Hepatocyte (in vitro differentiated cells): ENCODE results near the gene PAK2. TPM values are rescaled to one million over a fixed set of nuclear protein-coding genes. Genes with fewer than 3 reads are reported as not detected.

ENCODE experiments used
- DNase-seq: peaks from one replicate; pipeline ENCODE4 v3.0.0-alpha.2; 2016; ENCODE audit warnings: low spot score
- H2AFZ ChIP-seq: fragments of 200-600 bp; sonication (generic); 2 replicates; pipeline ENCODE4 v1.6.0; 2016; ENCODE audit warnings: antibody characterized with exemption, mild to moderate bottlenecking
- H3K27ac ChIP-seq: fragments of 200-600 bp; sonication (generic); 2 replicates; pipeline ENCODE4 v1.5.1; 2016; ENCODE audit warnings: mild to moderate bottlenecking
- H3K27me3 ChIP-seq: fragments of 200-600 bp; sonication (generic); 2 replicates; pipeline ENCODE4 v1.6.1; 2016
- H3K36me3 ChIP-seq: fragments of 200-600 bp; sonication (generic); replicated peaks from 2 replicates; pipeline ENCODE4 v1.5.1; 2016; ENCODE audit warnings: low read depth; ENCODE audit not compliant: insufficient read depth
- H3K4me1 ChIP-seq: fragments of 200-600 bp; sonication (generic); 2 replicates; pipeline ENCODE4 v1.5.1; 2016; ENCODE audit warnings: mild to moderate bottlenecking, moderate library complexity; ENCODE audit not compliant: insufficient read depth
- H3K4me2 ChIP-seq: fragments of 200-600 bp; sonication (generic); 2 replicates; pipeline ENCODE4 v1.6.0; 2016
- H3K4me3 ChIP-seq: fragments of 200-600 bp; sonication (generic); 2 replicates; pipeline ENCODE4 v1.5.1; 2016; ENCODE audit warnings: mild to moderate bottlenecking
- H3K79me2 ChIP-seq: fragments of 200-600 bp; sonication (generic); 2 replicates; pipeline ENCODE4 v1.6.0; 2017; ENCODE audit warnings: mild to moderate bottlenecking
- H3K9me2 ChIP-seq: fragments of 200-600 bp; sonication (generic); replicated peaks from 2 replicates; pipeline ENCODE4 v1.6.0; 2017; ENCODE audit warnings: mild to moderate bottlenecking; ENCODE audit not compliant: insufficient read depth
- H3K9me3 ChIP-seq: fragments of 200-600 bp; sonication (generic); 2 replicates; pipeline ENCODE4 v1.5.1; 2016; ENCODE audit warnings: low read depth, mild to moderate bottlenecking
- H4K20me1 ChIP-seq: fragments of 200-600 bp; sonication (generic); 2 replicates; pipeline ENCODE4 v1.6.0; 2016; ENCODE audit warnings: mild to moderate bottlenecking; ENCODE audit not compliant: insufficient read depth, poor library complexity, severe bottlenecking
- EZH2 ChIP-seq: fragments of 200-600 bp; sonication (generic); IDR thresholded peaks from 2 replicates; pipeline ENCODE4 v1.6.1; 2016; ENCODE audit warnings: antibody characterized with exemption, mild to moderate bottlenecking, borderline replicate concordance
- EZH2phosphoT487 ChIP-seq: fragments of 200-600 bp; sonication (generic); IDR thresholded peaks from one replicate; pipeline ENCODE4 v1.6.1; 2018; ENCODE audit warnings: antibody characterized with exemption, mild to moderate bottlenecking, low read depth, moderate library complexity; ENCODE audit not compliant: unreplicated experiment, severe bottlenecking
- WGBS: methylation state at CpG from one replicate; pipeline ENCODE4 v1.1.6; 2016; ENCODE audit warnings: low lambda C conversion rate; ENCODE audit errors: missing lambda C conversion rate; 5-methylcytosine and 5-hydroxymethylcytosine counted together
- polyA plus RNA-seq: library from polyadenylated mRNA; unstranded; fragments of >200 nt; fragmentation: Nextera tagmentation; extraction: Ambion mirVana; gene quantifications from 2 replicates; pipeline ENCODE4 v1.2.1, GENCODE V29; 2016
- total RNA-seq: library from RNA; depleted of rRNA; stranded (reverse); fragments of >200 nt; gene quantifications from 2 replicates; pipeline ENCODE4 v1.2.3, GENCODE V29; 2014
- TF ChIP-seq, protein P1 (sequence below): fragments of 200-600 bp; sonication (generic); IDR thresholded peaks from 2 replicates; pipeline ENCODE4 v1.5.1; 2016; ENCODE audit warnings: antibody characterized with exemption, mild to moderate bottlenecking; ENCODE audit not compliant: poor library complexity

Gene PAK2
- total RNA-seq: 50.9 and 51.5 TPM in 2 replicates
- 25.6 and 26.5 TPM in 2 replicates for polyA plus RNA-seq

GRCh38 chr3:196739671-196740480, at the start of gene PAK2:
Gene PAK2, plus strand, starts transcription at chr3:196739857. Its CDS starts 42,790 bp downstream, at chr3:196782647.
- under 1% methylated on average over 35 of the region's 86 CpGs for WGBS
- no peaks in the 10 kb centered on the region for H3K4me1 ChIP-seq
- peak within 1 kb of the TSS; percentile 75 for H3K4me2 ChIP-seq
- H3K79me2 ChIP-seq: peaks cover 44% of the 10 kb centered on the region
- no peak for TF ChIP-seq EZH2
- TF ChIP-seq, protein P1, sequence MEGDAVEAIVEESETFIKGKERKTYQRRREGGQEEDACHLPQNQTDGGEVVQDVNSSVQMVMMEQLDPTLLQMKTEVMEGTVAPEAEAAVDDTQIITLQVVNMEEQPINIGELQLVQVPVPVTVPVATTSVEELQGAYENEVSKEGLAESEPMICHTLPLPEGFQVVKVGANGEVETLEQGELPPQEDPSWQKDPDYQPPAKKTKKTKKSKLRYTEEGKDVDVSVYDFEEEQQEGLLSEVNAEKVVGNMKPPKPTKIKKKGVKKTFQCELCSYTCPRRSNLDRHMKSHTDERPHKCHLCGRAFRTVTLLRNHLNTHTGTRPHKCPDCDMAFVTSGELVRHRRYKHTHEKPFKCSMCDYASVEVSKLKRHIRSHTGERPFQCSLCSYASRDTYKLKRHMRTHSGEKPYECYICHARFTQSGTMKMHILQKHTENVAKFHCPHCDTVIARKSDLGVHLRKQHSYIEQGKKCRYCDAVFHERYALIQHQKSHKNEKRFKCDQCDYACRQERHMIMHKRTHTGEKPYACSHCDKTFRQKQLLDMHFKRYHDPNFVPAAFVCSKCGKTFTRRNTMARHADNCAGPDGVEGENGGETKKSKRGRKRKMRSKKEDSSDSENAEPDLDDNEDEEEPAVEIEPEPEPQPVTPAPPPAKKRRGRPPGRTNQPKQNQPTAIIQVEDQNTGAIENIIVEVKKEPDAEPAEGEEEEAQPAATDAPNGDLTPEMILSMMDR: no peak
- no peak for TF ChIP-seq EZH2phosphoT487
- H3K9me3 ChIP-seq: no peaks in the 10 kb centered on the region
- no peaks in the 10 kb centered on the region for H3K9me2 ChIP-seq
- H3K4me3 ChIP-seq: peak within 1 kb of the TSS; percentile 76
- DNase-seq: peak; percentile 94
- peak within 1 kb of the TSS; percentile 77 for H2AFZ ChIP-seq
- H3K27me3 ChIP-seq: no peaks in the 10 kb centered on the region
- peaks cover 26% of the 10 kb centered on the region for H4K20me1 ChIP-seq
- peak within 1 kb of the TSS; percentile 99 for H3K27ac ChIP-seq
- H3K36me3 ChIP-seq: no peaks in the 10 kb centered on the region

- H3K4me3 ChIP-seq: no peak overlapping the region
- TF ChIP-seq EZH2phosphoT487 (no peak), EZH2 (no peak)
- TF ChIP-seq, protein P1: no peak
- no peak for DNase-seq
Measured at GRCh38 chr3:196689941-196690660, 49.6 kb upstream of the PAK2 start.

DNA sequence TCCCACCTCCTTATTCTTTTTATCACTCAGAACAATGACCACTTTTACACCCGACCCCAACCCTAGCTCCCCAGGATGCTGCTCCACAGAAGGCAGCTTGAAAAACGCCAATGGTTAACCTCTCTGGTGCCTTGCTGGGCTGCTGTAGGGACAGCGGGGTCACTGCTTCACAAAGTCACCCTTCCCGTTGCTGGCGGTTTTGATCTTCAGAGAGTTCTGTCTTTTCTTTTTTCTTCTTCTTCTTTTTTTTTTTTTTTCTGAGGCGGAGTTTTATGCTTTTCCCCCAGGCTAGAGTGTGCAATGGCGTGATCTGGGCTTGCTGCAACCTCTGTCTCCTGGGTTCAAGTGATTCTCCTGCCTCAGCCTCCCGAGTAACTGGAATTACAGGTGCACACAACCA, 48.3 kb upstream of the PAK2 start:
- TF ChIP-seq EZH2phosphoT487 (no peak), EZH2 (no peak)
- TF ChIP-seq, protein P1: no peak
- no peaks in the 10 kb centered on the region for H3K27me3 ChIP-seq
- no peak overlapping the region for H3K4me3 ChIP-seq
- no peaks in the 10 kb centered on the region for H3K9me2 ChIP-seq
- no peak for DNase-seq
- 76% methylated on average over 8 of the region's 8 CpGs for WGBS
- no peaks in the 10 kb centered on the region for H3K4me1 ChIP-seq
- no peak overlapping the region for H3K4me2 ChIP-seq
- no peak overlapping the region for H3K27ac ChIP-seq
- no peaks in the 10 kb centered on the region for H3K9me3 ChIP-seq
- H3K36me3 ChIP-seq: no peaks in the 10 kb centered on the region
- no peaks in the 10 kb centered on the region for H4K20me1 ChIP-seq
- H2AFZ ChIP-seq: no peak overlapping the region
- H3K79me2 ChIP-seq: no peaks in the 10 kb centered on the region

More at GRCh38 chr3:196689941-196690660, 49.6 kb upstream of the PAK2 start:
- 93% methylated on average over 17 of the region's 17 CpGs for WGBS
- no peak overlapping the region for H3K4me2 ChIP-seq
- no peaks in the 10 kb centered on the region for H3K79me2 ChIP-seq
- no peaks in the 10 kb centered on the region for H3K36me3 ChIP-seq
- H3K27me3 ChIP-seq: no peaks in the 10 kb centered on the region
- no peak overlapping the region for H3K27ac ChIP-seq
- H3K9me3 ChIP-seq: no peaks in the 10 kb centered on the region
- H3K4me1 ChIP-seq: no peaks in the 10 kb centered on the region
- no peak overlapping the region for H2AFZ ChIP-seq
- H3K9me2 ChIP-seq: no peaks in the 10 kb centered on the region
- no peaks in the 10 kb centered on the region for H4K20me1 ChIP-seq
